T1000 (cell line): ENCODE data around the gene CACNA1C.
A peak's percentile ranks its signal among the peaks of the same experiment; 100 is the strongest.

Experiments
- DNase-seq: peaks from one replicate; lab custom pipeline; 2025; ENCODE audit warnings: mixed read lengths; lab: John Stamatoyannopoulos, UW

Gene CACNA1C

GRCh38 chr12:2035431-2036055 lies 17.2 kb upstream of the CACNA1C start:
- DNase-seq, result no peak

- no peak for DNase-seq
These were observed 13.8 kb upstream of the CACNA1C start for GRCh38 chr12:2039034-2039433.

GRCh38 chr12:2043054-2043453 lies 9.7 kb upstream of the CACNA1C start:
- no peak for DNase-seq

GRCh38 chr12:2044165-2044564 lies 8.6 kb upstream of the CACNA1C start:
- no peak for DNase-seq

GRCh38 chr12:2046957-2047356 lies 5.8 kb upstream of the CACNA1C start:
- no peak for DNase-seq

GRCh38 chr12:2047752-2048151 lies 5.0 kb upstream of the CACNA1C start:
- no peak for DNase-seq

GRCh38 chr12:2049604-2050540 lies 2.9 kb upstream of the CACNA1C start:
- DNase-seq, result no peak

- DNase-seq, result no peak
These were observed 826 bp upstream of the CACNA1C start for GRCh38 chr12:2051700-2052621.

GRCh38 chr12:2053691-2054090 lies 904 bp downstream of the CACNA1C start:
- no peak for DNase-seq

GRCh38 chr12:2054091-2055018 lies 1.6 kb downstream of the CACNA1C start:
- DNase-seq, result peak; percentile 28

GRCh38 chr12:2057041-2057794 lies 4.4 kb downstream of the CACNA1C start:
- peak; percentile 65 for DNase-seq

GRCh38 chr12:2057795-2058408 lies 5.1 kb downstream of the CACNA1C start:
- no peak for DNase-seq

- no peak for DNase-seq
These were observed 6.0 kb downstream of the CACNA1C start for GRCh38 chr12:2058837-2059236.

GRCh38 chr12:2061402-2061801 lies 8.6 kb downstream of the CACNA1C start:
- DNase-seq, result no peak

GRCh38 chr12:2064071-2064507 lies 11.3 kb downstream of the CACNA1C start:
- no peak for DNase-seq

- DNase-seq, result no peak
These were observed 15.9 kb downstream of the CACNA1C start for GRCh38 chr12:2068653-2069052.

GRCh38 chr12:2070440-2071045 lies 17.8 kb downstream of the CACNA1C start:
- DNase-seq, result no peak

GRCh38 chr12:2074792-2075191 lies 22.0 kb downstream of the CACNA1C start:
- no peak for DNase-seq

- DNase-seq, result no peak
These were observed 22.9 kb downstream of the CACNA1C start for GRCh38 chr12:2075508-2076195.
